Measurements from ENCODE around the gene CHST15.

DNA sequence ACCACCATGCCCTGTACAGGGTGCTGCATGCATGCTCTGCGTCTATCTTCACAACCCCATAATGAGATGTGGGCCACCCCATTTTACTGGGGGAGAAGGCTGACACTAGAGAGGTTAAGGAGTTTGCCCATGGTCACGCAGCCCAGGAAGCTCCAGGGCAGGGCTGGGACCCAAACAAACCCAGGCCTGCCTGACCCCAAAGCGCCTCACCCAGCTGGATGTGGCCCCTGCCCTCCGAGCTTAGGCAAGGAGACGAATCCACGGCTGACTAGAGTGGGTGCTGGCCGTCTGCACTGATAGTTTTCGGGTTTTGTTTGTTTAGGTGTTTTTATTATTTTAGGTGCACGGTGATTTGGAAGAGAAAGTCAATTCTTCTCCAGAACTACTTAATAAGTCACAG is 65.7 kb downstream of the CHST15 start:
- TF ChIP-seq, protein P1, sequence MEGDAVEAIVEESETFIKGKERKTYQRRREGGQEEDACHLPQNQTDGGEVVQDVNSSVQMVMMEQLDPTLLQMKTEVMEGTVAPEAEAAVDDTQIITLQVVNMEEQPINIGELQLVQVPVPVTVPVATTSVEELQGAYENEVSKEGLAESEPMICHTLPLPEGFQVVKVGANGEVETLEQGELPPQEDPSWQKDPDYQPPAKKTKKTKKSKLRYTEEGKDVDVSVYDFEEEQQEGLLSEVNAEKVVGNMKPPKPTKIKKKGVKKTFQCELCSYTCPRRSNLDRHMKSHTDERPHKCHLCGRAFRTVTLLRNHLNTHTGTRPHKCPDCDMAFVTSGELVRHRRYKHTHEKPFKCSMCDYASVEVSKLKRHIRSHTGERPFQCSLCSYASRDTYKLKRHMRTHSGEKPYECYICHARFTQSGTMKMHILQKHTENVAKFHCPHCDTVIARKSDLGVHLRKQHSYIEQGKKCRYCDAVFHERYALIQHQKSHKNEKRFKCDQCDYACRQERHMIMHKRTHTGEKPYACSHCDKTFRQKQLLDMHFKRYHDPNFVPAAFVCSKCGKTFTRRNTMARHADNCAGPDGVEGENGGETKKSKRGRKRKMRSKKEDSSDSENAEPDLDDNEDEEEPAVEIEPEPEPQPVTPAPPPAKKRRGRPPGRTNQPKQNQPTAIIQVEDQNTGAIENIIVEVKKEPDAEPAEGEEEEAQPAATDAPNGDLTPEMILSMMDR (IDR thresholded peaks at IDR 0.05), result no peak
- TF ChIP-seq POLR2A (IDR thresholded peaks at IDR 0.05), result no peak
